ENCODE measurements around the gene ADARB1.

DNA sequence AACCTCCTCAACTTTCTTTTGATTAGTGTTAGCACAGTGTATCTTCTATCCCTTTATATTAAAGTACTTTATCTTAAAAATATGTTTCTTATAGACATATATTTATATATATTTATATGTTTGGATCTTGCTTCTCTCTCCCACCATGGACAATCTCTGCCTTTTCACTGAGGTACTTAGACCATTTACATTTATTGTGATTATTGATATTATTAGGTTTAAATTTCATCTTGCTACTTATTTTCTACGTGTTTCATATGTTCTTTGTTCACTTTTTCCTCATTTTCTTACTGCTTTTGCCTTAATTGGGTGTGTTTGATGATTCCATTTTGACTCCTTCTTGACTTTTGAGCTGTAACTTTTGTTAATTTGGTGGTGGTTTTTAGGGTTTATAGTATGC lies 142.6 kb downstream of the ADARB1 start:
- TF ChIP-seq SUZ12 (IDR thresholded peaks at IDR 0.05; ENCODE audit: extremely low read depth, insufficient read depth, insufficient read length) = no peak
- TF ChIP-seq YY1 (IDR thresholded peaks at IDR 0.05; ENCODE audit: insufficient read depth, insufficient read length) = no peak
- TF ChIP-seq ZNF274 (IDR thresholded peaks at IDR 0.05; ENCODE audit: low read depth, low read length) = no peak

Data from NT2/D1 (cell line).